HCT116 (cell line): ENCODE measurements around the gene AXL. TPM values are rescaled to one million over a fixed set of nuclear protein-coding genes. Genes with fewer than 3 reads are reported as not detected.

Experiments used
- ATAC-seq: fragments of 200-7000 bp; cut with Tn5 transposase; 2 replicates; pipeline ENCODE4 v1.9.1; 2020; ENCODE audit warnings: mild to moderate bottlenecking, moderate library complexity
- BruUV-seq: library from RNA; stranded (reverse); fragments of 400-500 nt; replicated peaks from 2 replicates; lab custom pipeline; 2021; lab: Mats Ljungman, UMichigan
- CTCF ChIA-PET: fragments of 300-600 bp; sonication (Branson Sonifier 250); formaldehyde crosslinking; loops from one replicate; lab custom pipeline; 2021; ENCODE audit warnings: antibody characterized with exemption; lab: Charles Lee
- POLR2A ChIA-PET: fragments of 300-600, 350-600 bp; sonication (Branson Sonifier 250); formaldehyde crosslinking; loops from one replicate; lab custom pipeline; 2021; ENCODE audit warnings: antibody characterized with exemption; lab: Charles Lee
- RAD21 ChIA-PET, 2 experiments: fragments of 300-600 bp; sonication (Branson Sonifier 250); formaldehyde crosslinking; loops; one replicate each; lab custom pipeline; 2023; ENCODE audit warnings: low total read pairs in 2 of 2; ENCODE audit not compliant: uncharacterized antibody in 2 of 2, unreplicated experiment in 2 of 2, low non-redundant PET in 1 of 2; lab: Charles Lee
- DNase-seq: peaks from one replicate; pipeline ENCODE4 v3.0.0-alpha.2; 2010; ENCODE audit warnings: low read depth, low spot score
- H2AFZ ChIP-seq: fragments of 200-600 bp; shearing (Covaris generic), sonication (generic); 2 replicates; pipeline ENCODE4 v1.6.1; 2017; ENCODE audit warnings: low read depth, mixed run types, mixed read lengths, antibody characterized with exemption, low read length; ENCODE audit not compliant: poor library complexity, severe bottlenecking
- H3K27ac ChIP-seq: 2 replicates; pipeline ENCODE4 v1.5.1; 2012; ENCODE audit warnings: low read depth, low read length
- H3K27me3 ChIP-seq: fragments of 200-600 bp; sonication (generic); 2 replicates; pipeline ENCODE4 v1.6.1; 2016; ENCODE audit warnings: mixed run types, low read length, mixed read lengths; ENCODE audit not compliant: insufficient read depth
- H3K36me3 ChIP-seq, 2 experiments: fragments of 200-500 bp in 1 of 2; fragments of 200-600 bp in 1 of 2; sonication (Bioruptor generic) in 1 of 2; sonication (generic) in 1 of 2; 2 replicates each; pipeline versions ENCODE4 v1.5.1 to v1.6.1; 2014 to 2016; ENCODE audit warnings: low read length in 2 of 2, inconsistent platforms in 1 of 2, mixed read lengths in 1 of 2, mixed run types in 1 of 2; ENCODE audit not compliant: insufficient read depth in 2 of 2, control insufficient read depth in 1 of 2
- H3K4me1 ChIP-seq, 2 experiments: fragments of 200-600 bp in 1 of 2; sonication (generic) in 1 of 2; 2 replicates each; pipeline versions ENCODE4 v1.5.1 to v1.6.1; 2012 to 2017; ENCODE audit warnings: low read length in 2 of 2, inconsistent platforms in 1 of 2, mild to moderate bottlenecking in 1 of 2, mixed read lengths in 1 of 2, mixed run types in 1 of 2, moderate library complexity in 1 of 2; ENCODE audit not compliant: insufficient read depth in 2 of 2, control insufficient read depth in 1 of 2
- H3K4me2 ChIP-seq: fragments of 200-600 bp; sonication (generic); 2 replicates; pipeline ENCODE4 v1.6.1; 2017; ENCODE audit warnings: mixed run types, low read length, mixed read lengths
- H3K4me3 ChIP-seq, 2 experiments: fragments of 200-600 bp in 1 of 2; sonication (generic) in 1 of 2; replicated peaks in 1 of 2; 2 replicates each; pipeline ENCODE4 v1.5.1; 2011 to 2016; ENCODE audit warnings: low read length in 2 of 2, control low read depth in 1 of 2, low read depth in 1 of 2, mild to moderate bottlenecking in 1 of 2, mixed read lengths in 1 of 2, mixed run types in 1 of 2
- H3K79me2 ChIP-seq: fragments of 200-600 bp; sonication (generic); 2 replicates; pipeline ENCODE4 v1.6.1; 2017; ENCODE audit warnings: mild to moderate bottlenecking, mixed run types, low read length, moderate library complexity, mixed read lengths; ENCODE audit not compliant: insufficient read depth
- H3K9ac ChIP-seq: fragments of 200-600 bp; sonication (generic); 2 replicates; pipeline ENCODE4 v1.6.1; 2016; ENCODE audit warnings: low read length, mixed read lengths
- H3K9me2 ChIP-seq: fragments of 200-600 bp; sonication (generic), shearing (Covaris generic); 2 replicates; pipeline ENCODE4 v1.6.1; 2017; ENCODE audit warnings: mixed run types, mild to moderate bottlenecking, moderate library complexity; ENCODE audit not compliant: insufficient read depth
- H3K9me3 ChIP-seq, 2 experiments: fragments of 200-500 bp in 1 of 2; fragments of 200-600 bp in 1 of 2; sonication (Bioruptor generic) in 1 of 2; sonication (generic) in 1 of 2; 2 replicates each; pipeline ENCODE4 v1.6.1; 2014 to 2017; ENCODE audit warnings: low read length in 2 of 2, mixed read lengths in 2 of 2, inconsistent platforms in 1 of 2, low read depth in 1 of 2, mild to moderate bottlenecking in 1 of 2, mixed run types in 1 of 2, moderate library complexity in 1 of 2; ENCODE audit not compliant: control insufficient read depth in 1 of 2, insufficient read depth in 1 of 2
- H4K20me1 ChIP-seq: fragments of 200-600 bp; sonication (generic), shearing (Covaris generic); 2 replicates; pipeline ENCODE4 v1.6.1; 2017; ENCODE audit warnings: mixed run types, mild to moderate bottlenecking, moderate library complexity; ENCODE audit not compliant: insufficient read depth
- EZH2 ChIP-seq: fragments of 200-600 bp; sonication (generic); IDR thresholded peaks from 2 replicates; pipeline ENCODE4 v1.6.1; 2017; ENCODE audit warnings: antibody characterized with exemption, mixed run types
- EZH2phosphoT487 ChIP-seq: fragments of 200-600 bp; IDR thresholded peaks from 2 replicates; pipeline ENCODE4 v1.6.1; 2018; ENCODE audit warnings: antibody characterized with exemption, borderline replicate concordance
- SIN3A ChIP-seq: IDR thresholded peaks from 2 replicates; pipeline ENCODE4 v1.6.1; 2012; ENCODE audit warnings: low read depth
- ZFX ChIP-seq: fragments of 450-650 bp; IDR thresholded peaks from 2 replicates; pipeline ENCODE4 v1.6.1; 2017
- intact Hi-C: fragments of 100-400 bp; cut with micrococcal nuclease; formaldehyde crosslinking; loops from 2 replicates; pipeline ENCODE4 v1.10.0; 2022
- total RNA-seq: library from RNA; stranded (reverse); gene quantifications from one replicate; pipeline ENCODE4 v1.2.1, GENCODE V29; 2021; ENCODE audit not compliant: unreplicated experiment
- TF ChIP-seq, protein P1 (sequence below): IDR thresholded peaks from 2 replicates; pipeline ENCODE4 v1.6.1; 2012; ENCODE audit warnings: low read depth
- TF ChIP-seq, protein P2 (sequence below): IDR thresholded peaks from 2 replicates; pipeline ENCODE4 v1.6.1; 2012
- TF ChIP-seq, protein P3 (sequence below): IDR thresholded peaks from 2 replicates; pipeline ENCODE4 v1.6.1; 2011; ENCODE audit warnings: mild to moderate bottlenecking, low read length, moderate library complexity; ENCODE audit not compliant: insufficient replicate concordance; ENCODE audit errors: extremely low read depth
- TF ChIP-seq, protein P4 (sequence below), 3 experiments: fragments of 200-600 bp in 1 of 3; sonication (generic) in 1 of 3; IDR thresholded peaks in 2 of 3; conservative IDR thresholded peaks in 1 of 3; 2 replicates each; pipeline ENCODE4 v1.5.1; 2012 to 2017; ENCODE audit warnings: low read depth in 2 of 3, low read length in 2 of 3, antibody characterized with exemption in 1 of 3, borderline replicate concordance in 1 of 3, control low read depth in 1 of 3, mild to moderate bottlenecking in 1 of 3, mixed read lengths in 1 of 3, mixed run types in 1 of 3, moderate library complexity in 1 of 3; ENCODE audit not compliant: insufficient read depth in 1 of 3

Gene AXL
- total RNA-seq, 1 experiment from 2014 or later: 47.4 TPM

DNA sequence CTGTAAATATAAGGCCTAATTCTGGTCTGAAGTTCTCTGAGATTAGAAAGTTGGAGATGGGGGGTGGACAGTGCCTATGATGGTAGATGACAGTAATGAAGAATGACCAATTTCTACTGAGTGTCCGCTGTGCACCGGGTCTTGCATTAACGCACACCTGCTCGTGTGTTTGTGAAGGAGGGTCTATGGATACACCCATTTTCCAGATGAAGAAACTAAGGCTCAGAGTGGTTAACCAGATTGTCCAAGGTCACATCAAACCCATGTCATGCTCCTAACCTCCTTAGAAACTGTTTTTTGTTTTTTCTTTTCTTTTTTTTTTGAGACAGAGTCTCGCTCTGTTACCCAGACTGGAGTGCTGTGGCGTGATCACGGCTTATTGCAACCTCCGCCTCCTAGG, 13.7 kb downstream of the AXL start:
- ATAC-seq (no peak), DNase-seq (no peak)
- no peaks in the 10 kb centered on the region for H3K9me2 ChIP-seq
- intact Hi-C loops: no loop called here
- ChIA-PET CTCF (no interaction called here), POLR2A (interaction anchor here (0.9 kb wide), 1 partner anchor 28 kb away, joined by 4 read pairs; no protein-coding TSS in a partner anchor), RAD21 (no interaction called here)
- no peaks in the 10 kb centered on the region for H3K79me2 ChIP-seq
- no TSS peak for BruUV-seq
- H3K9ac ChIP-seq: no peak overlapping the region
- no peaks in the 10 kb centered on the region for H4K20me1 ChIP-seq
- peaks cover 0 to 27% of the 10 kb centered on the region in 2 experiments; a peak in 2 of 4 replicates for H3K36me3 ChIP-seq
- H2AFZ ChIP-seq: no peak overlapping the region
- no peak overlapping the region for H3K4me3 ChIP-seq
- H3K4me1 ChIP-seq: peaks cover 17 to 28% of the 10 kb centered on the region in 2 experiments
- TF ChIP-seq, protein P1, sequence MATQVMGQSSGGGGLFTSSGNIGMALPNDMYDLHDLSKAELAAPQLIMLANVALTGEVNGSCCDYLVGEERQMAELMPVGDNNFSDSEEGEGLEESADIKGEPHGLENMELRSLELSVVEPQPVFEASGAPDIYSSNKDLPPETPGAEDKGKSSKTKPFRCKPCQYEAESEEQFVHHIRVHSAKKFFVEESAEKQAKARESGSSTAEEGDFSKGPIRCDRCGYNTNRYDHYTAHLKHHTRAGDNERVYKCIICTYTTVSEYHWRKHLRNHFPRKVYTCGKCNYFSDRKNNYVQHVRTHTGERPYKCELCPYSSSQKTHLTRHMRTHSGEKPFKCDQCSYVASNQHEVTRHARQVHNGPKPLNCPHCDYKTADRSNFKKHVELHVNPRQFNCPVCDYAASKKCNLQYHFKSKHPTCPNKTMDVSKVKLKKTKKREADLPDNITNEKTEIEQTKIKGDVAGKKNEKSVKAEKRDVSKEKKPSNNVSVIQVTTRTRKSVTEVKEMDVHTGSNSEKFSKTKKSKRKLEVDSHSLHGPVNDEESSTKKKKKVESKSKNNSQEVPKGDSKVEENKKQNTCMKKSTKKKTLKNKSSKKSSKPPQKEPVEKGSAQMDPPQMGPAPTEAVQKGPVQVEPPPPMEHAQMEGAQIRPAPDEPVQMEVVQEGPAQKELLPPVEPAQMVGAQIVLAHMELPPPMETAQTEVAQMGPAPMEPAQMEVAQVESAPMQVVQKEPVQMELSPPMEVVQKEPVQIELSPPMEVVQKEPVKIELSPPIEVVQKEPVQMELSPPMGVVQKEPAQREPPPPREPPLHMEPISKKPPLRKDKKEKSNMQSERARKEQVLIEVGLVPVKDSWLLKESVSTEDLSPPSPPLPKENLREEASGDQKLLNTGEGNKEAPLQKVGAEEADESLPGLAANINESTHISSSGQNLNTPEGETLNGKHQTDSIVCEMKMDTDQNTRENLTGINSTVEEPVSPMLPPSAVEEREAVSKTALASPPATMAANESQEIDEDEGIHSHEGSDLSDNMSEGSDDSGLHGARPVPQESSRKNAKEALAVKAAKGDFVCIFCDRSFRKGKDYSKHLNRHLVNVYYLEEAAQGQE: no peak
- no peak for TF ChIP-seq SIN3A
- TF ChIP-seq EZH2: no peak
- TF ChIP-seq, protein P2, sequence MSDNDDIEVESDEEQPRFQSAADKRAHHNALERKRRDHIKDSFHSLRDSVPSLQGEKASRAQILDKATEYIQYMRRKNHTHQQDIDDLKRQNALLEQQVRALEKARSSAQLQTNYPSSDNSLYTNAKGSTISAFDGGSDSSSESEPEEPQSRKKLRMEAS: no peak
- no peak for TF ChIP-seq ZFX
- TF ChIP-seq EZH2phosphoT487: no peak
- TF ChIP-seq, protein P3, sequence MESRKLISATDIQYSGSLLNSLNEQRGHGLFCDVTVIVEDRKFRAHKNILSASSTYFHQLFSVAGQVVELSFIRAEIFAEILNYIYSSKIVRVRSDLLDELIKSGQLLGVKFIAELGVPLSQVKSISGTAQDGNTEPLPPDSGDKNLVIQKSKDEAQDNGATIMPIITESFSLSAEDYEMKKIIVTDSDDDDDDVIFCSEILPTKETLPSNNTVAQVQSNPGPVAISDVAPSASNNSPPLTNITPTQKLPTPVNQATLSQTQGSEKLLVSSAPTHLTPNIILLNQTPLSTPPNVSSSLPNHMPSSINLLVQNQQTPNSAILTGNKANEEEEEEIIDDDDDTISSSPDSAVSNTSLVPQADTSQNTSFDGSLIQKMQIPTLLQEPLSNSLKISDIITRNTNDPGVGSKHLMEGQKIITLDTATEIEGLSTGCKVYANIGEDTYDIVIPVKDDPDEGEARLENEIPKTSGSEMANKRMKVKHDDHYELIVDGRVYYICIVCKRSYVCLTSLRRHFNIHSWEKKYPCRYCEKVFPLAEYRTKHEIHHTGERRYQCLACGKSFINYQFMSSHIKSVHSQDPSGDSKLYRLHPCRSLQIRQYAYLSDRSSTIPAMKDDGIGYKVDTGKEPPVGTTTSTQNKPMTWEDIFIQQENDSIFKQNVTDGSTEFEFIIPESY: no peak
- TF ChIP-seq, protein P4, sequence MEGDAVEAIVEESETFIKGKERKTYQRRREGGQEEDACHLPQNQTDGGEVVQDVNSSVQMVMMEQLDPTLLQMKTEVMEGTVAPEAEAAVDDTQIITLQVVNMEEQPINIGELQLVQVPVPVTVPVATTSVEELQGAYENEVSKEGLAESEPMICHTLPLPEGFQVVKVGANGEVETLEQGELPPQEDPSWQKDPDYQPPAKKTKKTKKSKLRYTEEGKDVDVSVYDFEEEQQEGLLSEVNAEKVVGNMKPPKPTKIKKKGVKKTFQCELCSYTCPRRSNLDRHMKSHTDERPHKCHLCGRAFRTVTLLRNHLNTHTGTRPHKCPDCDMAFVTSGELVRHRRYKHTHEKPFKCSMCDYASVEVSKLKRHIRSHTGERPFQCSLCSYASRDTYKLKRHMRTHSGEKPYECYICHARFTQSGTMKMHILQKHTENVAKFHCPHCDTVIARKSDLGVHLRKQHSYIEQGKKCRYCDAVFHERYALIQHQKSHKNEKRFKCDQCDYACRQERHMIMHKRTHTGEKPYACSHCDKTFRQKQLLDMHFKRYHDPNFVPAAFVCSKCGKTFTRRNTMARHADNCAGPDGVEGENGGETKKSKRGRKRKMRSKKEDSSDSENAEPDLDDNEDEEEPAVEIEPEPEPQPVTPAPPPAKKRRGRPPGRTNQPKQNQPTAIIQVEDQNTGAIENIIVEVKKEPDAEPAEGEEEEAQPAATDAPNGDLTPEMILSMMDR (IDR thresholded peaks at IDR 0.05 in 2 of 3, conservative IDR thresholded peaks at IDR 0.05 in 1 of 3; ENCODE audit: borderline replicate concordance in 1 of 3, insufficient read depth in 1 of 3, low read depth in 2 of 3, low read length in 2 of 3): no peak
- no peak overlapping the region for H3K4me2 ChIP-seq
- H3K27me3 ChIP-seq: no peaks in the 10 kb centered on the region
- no peaks in the 10 kb centered on the region for H3K9me3 ChIP-seq
- no peak overlapping the region for H3K27ac ChIP-seq
